ENCODE data around the gene CD9.
"Not testable (repeated sequence)": the region's sequence is repeated elsewhere in the genome, so short reads cannot be mapped to it uniquely, and the experiment has no call there.

CD9 gene

DNA sequence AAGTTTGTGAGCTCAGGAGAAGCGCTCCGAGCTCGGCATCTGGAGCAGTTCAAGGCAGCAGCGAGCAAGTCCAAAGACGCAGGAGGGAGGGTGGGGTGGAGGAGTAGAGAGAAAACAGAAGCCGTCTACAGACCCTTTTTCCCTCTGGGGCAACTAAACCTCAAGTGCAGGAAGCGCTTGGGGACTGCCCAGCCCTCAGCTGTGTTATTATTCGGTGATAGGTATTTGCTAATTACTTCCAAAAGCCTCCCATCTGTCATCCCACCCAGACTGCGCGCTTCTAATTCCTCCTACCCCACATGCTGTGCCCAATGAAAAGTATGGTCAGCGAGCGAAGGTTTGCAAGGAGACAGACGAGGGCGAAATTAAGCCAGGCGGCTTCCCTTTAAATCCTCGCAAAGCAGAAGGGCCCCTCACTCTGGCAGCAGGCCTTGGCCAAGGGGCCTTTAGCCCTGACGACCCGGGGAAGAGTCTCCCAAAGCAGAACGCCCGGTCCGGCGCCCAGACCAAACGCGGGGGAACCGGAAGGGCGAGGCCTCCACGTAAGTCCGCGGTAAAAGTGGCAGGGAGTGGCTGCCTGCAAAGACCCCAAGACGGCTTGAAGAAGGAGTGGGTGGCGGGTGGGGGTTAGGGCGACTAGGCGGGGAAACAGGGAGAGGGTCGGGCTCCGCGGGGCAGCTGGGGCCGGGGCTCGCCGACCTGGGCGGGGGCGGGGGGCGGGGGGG, 507 bp upstream of the CD9 start:
- DNase-seq: no peak

DNA sequence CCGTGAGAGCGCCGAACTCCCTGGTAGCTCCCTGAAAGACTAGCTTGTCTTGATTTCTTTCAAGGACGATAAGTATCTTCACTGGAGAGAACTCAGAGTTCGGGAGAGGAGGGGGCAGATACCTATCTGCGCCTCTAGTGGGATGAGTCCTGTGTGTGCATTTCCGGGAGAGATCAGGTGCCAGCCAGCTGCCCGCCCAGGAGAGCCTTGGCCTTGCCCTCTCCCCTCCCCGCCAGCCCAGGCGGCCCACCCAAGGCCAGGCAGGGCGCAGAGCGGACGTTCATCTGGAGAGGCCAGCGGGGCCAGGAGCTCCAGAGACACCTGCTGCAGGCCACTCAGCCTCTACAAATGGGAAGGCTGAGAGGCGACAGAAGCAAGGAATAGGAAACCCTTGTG, 1.0 kb downstream of the CD9 start:
- DNase-seq: no peak

DNA sequence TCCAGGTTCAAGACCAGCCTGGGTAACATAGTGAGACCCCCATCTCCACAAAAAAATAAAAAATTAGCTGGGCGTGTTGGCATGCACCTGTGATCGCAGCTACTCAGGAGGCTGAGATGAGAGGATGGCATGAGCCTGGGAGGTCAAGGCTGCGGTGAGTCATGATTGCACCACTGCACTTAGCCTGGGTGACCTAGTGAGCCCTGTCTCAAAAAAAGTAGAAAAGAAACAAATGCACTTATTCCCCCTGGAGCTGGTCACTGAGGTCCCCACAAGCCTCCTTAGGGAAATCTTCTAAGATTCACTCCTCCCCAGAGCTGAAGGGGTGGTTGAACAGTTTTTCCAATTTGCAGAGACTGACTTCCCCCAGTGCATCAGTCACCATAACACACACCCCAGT, 1.6 kb downstream of the CD9 start:
- DNase-seq: no peak

DNA sequence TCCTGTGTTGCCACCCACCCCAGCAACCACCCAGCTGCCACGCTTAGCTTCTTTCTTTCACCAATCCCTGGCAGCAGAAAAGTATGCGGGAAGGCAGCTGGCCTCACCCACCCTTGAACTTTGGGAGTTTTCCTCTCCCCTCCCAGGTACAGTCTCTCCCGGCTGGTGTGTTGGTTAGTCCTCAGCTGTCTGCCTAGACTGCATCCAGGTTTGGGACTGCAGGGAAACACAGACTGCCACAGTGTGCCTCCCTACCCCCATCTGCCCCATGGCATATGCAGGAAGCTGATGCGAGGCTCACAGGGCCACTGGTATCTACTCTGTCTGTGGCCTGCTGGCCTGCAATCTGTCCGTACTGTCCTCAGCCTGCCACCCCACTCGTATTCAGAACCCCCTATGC, 2.1 kb downstream of the CD9 start:
- no peak for DNase-seq

DNA sequence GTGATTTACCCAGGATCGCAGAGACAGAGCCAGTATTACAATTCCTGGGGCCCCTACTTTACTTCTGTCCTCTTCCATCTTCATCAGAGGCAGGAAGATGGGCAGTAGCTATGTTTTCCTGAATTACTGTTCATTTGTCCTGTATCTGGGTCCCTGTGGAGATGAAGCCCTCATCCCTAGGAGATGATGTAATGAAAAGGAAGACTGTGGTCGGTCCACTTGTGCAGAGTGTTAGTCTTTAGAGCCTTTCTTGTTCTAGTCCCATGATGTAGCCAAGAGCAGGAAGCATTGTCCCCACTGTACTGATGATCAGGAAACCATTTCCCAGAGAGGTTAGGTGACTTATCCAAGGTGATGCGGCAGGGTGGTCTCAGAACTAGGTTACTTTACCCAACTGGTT, 2.6 kb downstream of the CD9 start:
- DNase-seq: no peak

GRCh38 chr12:6203601-6204000, 3.4 kb downstream of the CD9 start:
- DNase-seq: no peak

DNA sequence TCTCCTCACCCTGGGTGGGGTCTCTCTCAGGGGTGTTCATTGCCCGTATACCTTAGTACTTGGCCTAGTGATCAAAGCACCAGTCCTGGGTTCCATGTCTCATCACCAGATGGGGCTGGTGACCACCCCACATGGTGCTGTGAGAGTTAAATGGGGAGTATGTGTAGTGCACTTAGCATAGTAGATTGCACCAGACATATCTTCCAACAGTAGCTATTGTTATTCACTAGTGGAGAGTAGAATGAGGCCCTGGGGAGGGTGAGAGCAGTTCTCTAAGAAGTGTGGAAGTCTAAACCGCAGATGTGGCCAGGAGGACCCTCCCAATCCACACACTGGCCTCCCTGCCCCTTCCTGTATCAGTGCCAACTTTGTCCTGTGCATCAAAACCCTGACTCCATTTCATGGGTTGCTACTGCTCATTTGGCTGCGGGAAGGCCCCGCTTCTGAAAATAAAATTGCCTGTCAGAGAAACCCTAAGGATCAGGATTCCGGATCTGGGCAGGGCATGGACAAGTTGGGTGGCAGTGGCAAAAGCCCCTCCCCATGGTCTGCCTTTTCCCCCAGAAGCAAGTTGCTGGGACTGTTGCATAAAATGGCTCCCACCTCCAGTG, 4.4 kb downstream of the CD9 start:
- no peak for DNase-seq

DNA sequence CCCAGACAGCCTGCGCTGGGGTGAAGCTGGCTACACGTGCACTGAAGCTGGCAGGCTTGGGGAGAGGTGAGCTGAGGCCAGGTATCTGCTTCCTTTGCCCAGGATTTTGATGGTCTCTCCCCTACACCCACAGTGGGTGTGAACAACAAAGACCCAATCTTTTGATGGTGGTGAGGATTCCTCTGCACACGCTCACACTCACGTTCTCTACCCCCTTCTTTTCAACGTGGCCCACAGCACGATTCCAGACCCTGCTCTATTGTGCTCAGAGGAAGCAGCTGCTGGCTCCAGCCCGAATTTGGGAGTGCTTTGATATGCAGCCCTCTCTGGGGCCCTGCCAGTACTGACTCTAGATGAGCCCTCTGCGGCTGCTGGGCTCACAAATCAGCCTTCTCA, 4.9 kb downstream of the CD9 start:
- DNase-seq: no peak

DNA sequence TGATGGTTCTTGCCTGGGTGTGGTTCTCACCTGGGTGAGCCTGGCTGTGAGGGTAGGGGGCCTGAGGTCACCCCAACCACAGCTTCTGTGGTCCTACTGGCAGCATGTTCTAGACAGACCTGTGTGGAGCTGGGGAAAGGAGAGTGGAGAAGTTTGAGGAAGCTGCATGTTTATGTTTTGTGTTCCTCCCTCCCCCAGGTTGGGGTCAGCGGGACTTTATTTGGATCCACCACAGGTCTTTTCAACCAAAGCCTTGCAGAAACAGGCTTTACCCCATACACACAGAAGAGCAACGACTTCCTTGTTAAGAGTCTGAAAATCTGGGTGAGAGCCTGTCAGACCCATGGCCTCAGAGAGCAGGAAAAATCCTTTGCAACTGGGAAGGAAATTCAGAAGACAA, 5.6 kb downstream of the CD9 start:
- no peak for DNase-seq

- no peak for DNase-seq
These were observed 6.1 kb downstream of the CD9 start for GRCh38 chr12:6206327-6206726.

DNA sequence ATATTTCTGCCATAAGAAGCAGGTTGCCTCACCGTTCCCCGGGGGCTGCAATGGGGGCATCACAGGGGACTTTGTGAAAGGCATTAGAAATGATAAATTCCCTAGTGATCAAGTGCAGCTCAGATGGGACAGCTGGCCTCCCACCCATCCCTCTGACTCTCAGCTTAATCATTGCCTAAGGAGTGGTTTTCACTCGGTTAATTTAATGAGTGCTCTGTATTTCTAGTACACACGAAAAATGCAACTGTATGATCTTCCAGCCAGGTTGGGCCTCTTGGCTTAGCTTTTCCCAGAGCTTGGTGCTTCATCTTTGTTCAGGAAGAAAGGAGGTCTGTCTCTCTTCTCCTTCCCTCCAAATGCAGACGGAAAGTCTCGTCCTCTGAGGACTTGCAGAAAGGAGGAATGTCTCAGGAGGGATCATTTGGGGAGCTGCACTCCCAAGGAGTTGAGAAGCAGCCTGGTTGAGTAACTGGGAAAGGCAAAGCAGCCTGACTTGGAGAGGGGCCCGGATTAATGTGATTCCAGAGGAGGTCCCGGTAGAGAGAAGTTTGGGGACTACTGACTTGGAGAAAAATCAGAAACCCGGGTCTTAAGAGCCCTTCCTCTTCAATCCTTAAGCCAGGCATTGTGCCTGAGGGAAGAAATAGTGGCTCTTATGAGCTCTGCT, 7.2 kb downstream of the CD9 start:
- no peak for DNase-seq

DNA sequence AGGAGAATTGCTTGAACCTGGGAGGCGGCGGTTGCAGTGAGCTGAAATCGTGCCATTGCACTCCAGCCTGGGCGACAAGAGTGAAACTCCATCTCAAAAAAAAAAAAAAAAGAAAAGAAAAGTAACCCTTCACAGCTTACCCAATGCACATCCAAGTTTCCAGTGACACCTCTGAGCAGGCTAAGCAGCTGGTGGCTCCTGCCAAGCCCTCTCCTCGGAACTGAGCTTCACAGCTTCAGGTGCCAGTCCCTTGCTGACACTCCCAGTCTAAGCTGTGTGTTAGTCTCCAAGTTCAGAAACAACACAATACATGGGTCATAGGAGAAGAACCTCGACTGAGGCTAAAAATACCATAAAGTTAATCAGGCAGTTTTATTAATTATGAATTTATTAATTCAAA, 7.9 kb downstream of the CD9 start:
- DNase-seq: no peak

DNA sequence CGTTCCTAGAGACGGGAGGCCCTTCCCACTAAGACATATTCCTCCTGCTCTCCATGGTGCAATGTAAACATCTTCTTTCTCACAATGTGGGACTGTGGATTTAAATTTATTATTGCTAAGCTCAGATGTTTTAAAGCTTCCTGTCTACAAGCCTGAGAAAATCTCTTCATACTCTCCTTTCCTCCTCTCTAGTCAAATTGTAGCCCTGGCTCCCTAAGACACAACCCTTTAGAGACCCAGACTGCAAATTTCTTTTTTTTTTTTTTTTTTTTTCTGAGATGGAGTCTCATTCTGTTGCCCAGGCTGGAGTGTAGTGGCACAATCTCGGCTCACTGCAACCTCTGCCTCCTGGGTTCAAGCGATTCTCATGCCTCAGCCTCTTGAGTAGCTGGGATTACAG, 9.2 kb downstream of the CD9 start:
- DNase-seq: not testable (repeated sequence)

GRCh38 chr12:6211421-6211869, 11.2 kb downstream of the CD9 start:
- DNase-seq: no peak

GRCh38 chr12:6212086-6212485, 11.9 kb downstream of the CD9 start:
- DNase-seq: no peak

DNA sequence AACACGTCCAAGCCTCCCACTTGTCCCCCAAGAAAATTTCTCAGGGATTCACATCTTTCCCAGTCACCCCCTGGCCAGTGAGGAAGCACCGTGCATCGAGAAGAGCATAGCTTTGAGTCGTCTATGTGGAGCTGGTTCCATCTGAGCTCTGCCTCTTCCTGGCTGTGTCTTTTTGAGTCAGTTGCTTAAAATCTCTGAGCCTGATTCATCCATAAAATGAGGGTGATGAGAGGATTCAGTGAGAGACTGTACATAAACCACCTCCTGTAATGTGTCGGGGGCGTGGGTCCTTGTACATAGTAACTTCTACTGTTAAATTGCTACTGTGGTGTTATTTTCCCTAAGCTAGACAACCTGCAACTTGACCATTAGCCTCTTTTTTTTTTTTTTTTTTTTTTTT, 13.8 kb downstream of the CD9 start:
- DNase-seq: no peak

- no peak for DNase-seq
These were observed 14.4 kb downstream of the CD9 start for GRCh38 chr12:6214633-6215032.

- DNase-seq: no peak
These were observed 15.1 kb downstream of the CD9 start for GRCh38 chr12:6215120-6215807.

DNA sequence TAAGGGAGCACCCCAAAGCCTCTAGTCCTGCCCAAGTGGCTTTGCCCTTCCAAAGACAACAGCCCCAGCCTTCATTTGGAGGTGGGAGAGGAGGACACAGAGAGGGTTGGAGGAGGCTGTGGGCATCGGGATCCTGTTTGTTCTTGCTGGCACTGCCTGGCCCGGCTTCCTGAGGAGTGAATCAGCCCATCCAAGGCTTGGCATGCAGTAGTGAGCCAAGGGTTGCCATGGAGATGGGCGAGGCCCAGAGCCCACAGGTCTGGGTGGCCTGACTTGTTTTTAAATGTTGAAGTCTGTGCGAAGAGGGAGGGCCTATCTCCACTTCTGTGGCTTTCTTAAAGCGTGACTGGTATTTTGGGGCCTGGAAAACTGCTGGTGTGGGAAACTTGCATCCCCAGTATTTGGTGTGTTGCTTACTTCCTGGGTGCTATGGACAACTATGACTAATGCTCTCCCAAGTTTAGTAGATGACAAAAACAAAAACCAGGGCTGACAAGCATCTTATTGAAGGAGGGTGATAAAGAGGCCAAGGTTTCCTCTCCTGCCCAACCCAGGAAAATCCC, 15.8 kb downstream of the CD9 start:
- no peak for DNase-seq

DNA sequence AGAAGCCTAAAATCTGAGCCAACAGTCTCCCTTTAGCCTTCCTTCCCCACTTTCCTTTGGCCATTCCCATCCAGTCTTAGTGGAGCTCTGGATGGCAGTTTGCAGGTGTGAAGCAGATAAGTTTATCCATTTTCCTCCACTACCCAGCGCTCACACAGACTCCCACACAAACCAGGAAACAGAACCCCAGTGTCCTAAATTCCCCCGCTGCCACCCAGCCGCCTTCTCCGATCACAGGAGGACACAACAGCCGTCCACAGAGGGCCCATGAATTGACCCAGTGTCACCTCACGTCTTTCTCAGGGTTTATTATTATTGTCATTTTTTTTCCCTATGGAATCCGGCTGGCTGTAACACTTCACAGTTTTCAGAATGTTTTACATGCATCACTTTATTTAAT, 16.4 kb downstream of the CD9 start:
- no peak for DNase-seq

- DNase-seq: no peak
These were observed 18.2 kb downstream of the CD9 start for GRCh38 chr12:6218347-6218925.

GRCh38 chr12:6219980-6220379, 19.8 kb downstream of the CD9 start:
- DNase-seq: no peak

- no peak for DNase-seq
These were observed 20.9 kb downstream of the CD9 start for GRCh38 chr12:6221146-6221545.
